ENCODE results near the gene PRPF31.

DNA sequence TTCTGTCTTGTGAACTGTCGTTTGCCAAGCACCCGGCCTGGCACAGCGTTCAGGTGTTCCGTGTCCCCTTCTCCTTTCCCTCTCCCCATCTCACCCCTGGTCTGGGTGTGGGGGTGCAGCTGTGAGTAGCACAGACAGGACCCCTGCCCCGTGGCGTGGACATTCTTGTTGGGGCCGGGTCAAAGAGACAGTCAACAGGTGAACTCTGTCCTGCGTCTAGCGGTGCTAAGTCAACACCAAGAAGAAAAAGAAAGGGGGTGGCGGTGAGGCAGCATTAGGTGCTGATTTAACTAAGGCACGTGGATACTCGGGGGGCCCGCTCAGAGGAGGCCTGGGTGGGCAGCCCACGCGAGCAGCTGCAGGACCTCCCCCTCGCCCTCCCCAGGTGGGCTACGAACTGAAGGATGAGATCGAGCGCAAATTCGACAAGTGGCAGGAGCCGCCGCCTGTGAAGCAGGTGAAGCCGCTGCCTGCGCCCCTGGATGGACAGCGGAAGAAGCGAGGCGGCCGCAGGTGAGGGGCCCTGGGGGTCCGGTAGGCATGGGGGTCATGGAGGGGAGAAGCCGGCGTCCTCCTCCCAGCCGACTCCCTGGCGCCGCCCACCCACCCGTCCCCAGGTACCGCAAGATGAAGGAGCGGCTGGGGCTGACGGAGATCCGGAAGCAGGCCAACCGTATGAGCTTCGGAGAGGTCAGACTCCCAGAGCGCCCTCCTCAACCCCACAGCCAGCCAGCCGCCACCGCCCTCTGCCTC, 12.3 kb downstream of the PRPF31 start:
- TF ChIP-seq EZH2 (conservative IDR thresholded peaks at IDR 0.05; ENCODE audit: low read depth, low read length) (no peak), HDAC2 (CRISPR knock-in tag; IDR thresholded peaks at IDR 0.05) (no peak), ZNF572 (CRISPR knock-in tag; IDR thresholded peaks at IDR 0.05) (no peak), KLF13 (CRISPR knock-in tag; IDR thresholded peaks at IDR 0.05) (no peak)
